Hematopoietic multipotent progenitor cell treated with erythropoietin and hydrocortisone succinate and interleukin-3 and kit ligand, for 4 days (in vitro differentiated cells): Measurements from ENCODE around the gene CAT.

Experiments
- DNase-seq: peaks from one replicate; pipeline ENCODE4 v3.0.0-alpha.2; 2015

The CAT gene

GRCh38 chr11:34425867-34426266 is 12.9 kb upstream of the CAT start:
- DNase-seq, result peak; percentile 84

DNA sequence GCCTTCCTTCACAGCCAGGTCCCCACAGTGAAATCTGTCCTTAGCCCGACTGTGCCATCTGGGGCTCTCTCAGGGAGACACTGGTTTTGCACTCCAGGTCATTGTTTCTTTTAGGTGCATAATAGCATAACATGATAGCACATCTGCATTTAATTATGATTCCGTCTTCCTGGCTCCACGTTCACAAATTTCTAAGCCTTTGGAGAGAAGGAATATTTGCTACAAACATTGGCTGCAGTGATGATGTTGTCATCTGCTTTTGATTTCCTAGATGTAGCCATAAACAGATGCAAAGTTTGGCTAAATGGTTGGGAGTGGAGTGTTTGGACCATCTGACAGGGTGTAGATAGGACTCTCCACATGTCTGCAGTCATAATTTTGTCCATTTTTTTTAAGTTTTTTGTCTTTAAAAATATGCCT is 12.0 kb upstream of the CAT start:
- DNase-seq, result no peak

- DNase-seq, result peak; percentile 84
Measured at GRCh38 chr11:34427186-34427805, 11.4 kb upstream of the CAT start.

DNA sequence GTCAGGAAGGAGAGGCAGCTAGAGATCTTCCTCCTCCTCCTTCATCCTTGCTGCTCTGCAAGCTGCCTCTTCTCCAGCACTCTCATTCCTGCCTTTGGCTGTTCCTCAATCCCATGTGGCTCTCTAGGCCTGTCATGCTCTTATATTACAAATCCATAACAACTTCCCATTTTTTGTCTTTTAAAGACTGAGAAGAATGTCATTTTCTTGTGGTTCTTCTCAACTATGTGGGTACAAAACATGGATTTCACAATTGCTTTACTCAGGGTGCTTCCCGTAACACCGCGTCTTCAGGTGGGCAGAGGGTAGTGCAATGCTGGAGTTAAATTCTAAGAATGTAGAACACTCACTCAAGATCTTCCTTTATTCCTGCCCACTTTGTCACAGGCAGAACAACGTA is 6.8 kb upstream of the CAT start:
- DNase-seq, result peak; percentile 57

DNA sequence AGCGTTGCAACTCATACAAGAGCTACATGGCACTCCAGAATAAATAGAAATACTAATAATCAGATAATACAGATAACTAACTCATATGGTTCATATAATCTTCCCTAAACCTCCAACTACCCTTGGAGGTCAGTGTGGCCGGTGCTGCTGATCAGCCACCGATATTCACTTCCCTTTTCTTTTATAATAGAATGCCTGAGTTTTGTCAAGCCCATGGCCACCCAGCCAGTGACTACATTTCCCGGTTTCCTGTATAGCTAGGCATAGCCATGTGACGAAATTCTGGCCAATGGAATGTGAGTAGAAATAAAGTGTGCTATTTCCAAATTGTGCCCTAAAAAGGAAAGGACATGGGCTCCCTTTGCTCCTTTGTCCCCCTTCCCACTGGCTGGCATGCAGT is 5.9 kb upstream of the CAT start:
- peak; percentile 54 for DNase-seq

DNA sequence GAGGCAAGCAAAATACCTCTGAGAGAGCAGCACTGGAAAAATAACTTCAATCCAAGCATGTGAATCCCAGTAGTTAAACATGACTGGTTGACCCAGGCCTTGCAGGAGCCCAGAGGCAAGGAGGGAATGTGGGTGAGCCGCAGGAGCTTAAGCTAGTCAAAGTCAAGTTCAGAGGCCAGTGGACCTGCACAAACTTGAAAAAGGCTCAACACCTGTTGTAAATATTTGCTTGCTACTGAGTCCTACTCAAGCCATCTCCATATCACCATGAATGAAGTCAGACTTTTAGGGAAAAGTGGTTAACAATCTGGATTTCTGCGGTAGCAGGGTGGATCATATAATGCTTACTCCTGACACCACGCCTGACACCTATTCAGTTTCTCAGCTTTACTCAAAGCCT is 4.8 kb upstream of the CAT start:
- no peak for DNase-seq

DNA sequence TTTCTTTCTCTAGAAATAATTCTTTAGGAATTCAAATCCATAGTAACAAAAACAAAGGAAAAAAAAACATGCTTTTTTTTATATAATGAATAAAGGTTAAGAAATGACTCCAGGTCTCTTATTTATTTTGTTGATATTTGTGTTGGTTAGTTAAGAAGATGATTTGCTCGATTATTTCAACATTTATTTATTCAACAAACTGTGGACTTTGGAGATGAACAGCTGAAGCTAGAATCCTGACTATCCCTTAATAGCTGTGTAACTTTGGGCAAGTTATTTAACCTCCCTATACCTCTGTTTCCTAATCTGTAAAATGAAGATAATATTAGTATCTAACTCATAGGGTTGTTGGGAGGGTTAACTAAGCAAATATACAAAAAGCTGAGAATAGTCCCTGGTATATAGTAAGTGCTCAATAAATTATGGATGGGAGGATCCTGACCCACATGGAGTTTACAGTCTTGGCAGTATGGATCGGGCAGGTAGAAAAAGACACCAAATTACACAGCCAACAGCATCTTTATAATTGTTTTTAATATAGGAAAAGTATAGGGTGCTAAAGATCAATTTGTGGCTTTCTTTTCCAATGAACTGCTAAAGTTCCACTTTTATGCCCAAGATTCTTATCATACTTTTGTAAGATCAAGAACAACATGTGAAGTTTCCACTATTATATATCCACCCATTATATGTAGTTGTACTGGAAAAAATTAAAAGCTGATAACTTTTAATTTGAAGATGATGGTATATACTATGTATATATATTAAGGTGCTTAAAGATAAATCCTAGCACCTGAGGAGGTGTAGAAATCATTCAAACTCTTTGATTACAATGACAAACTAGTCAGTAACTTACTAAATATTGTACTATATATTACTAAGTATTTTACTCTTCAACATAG is 1.3 kb upstream of the CAT start:
- DNase-seq, result no peak

GRCh38 chr11:34439610-34440198 is 970 bp downstream of the CAT start:
- DNase-seq, result peak; percentile 56

DNA sequence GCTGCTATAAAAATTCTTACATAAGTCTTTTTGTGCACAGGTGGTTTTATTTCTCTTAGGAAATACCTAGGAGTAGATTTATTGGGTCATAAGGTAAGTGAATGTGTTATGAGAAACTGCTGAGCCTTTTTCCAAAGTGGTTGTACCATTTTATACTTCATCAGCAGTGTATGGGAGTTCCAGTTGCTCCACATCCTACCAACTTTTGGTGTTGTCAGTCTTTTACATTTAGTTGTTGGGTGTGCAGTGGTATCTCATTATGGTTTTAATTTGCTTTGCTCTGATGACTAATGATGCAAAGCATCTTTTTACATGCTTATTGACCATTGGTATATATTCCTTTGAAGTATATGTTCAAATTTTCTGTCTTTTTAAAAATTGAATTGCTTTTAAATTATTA is 3.1 kb downstream of the CAT start:
- DNase-seq, result no peak

DNA sequence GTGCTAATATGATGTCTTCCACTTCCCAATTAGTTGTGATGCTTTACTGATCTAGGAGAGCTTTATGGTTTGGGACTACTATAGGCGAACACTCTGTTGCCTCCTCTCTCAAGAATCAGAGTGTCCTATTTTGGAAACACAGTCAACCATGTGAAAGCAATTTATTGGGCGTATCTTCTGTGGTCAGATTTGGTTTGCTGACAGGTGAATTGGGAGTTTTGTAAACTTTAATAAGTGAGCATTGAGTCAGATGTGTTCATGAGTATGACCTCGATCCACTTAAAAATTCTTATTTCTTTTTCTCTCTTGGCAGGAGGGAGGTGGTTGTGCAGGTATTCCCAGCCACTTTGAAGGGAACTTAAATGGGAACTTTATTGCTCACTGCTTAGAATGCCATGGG is 4.4 kb downstream of the CAT start:
- DNase-seq, result no peak

GRCh38 chr11:34444428-34444827 is 5.7 kb downstream of the CAT start:
- no peak for DNase-seq

DNA sequence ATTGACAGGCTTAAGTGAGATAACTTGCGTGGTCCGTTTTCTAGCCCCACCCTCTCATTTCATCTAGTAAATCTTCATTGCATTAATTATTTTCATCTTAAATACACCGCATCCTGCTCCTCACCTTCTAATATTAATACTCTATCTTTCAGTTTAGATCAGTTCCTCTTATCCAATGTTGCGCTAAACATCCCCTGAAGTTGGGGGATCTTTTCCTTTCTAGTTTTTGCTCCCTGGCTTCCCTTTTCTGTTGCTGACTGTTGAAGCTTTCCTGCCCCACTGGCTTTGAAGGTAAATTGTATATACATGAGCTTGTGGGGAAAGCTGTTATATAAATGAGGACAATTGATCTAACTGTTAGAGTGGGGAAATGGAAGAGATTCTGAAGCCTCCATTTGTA is 7.2 kb downstream of the CAT start:
- no peak for DNase-seq

- peak; percentile 70 for DNase-seq
Measured at GRCh38 chr11:34446386-34446785, 7.7 kb downstream of the CAT start.

DNA sequence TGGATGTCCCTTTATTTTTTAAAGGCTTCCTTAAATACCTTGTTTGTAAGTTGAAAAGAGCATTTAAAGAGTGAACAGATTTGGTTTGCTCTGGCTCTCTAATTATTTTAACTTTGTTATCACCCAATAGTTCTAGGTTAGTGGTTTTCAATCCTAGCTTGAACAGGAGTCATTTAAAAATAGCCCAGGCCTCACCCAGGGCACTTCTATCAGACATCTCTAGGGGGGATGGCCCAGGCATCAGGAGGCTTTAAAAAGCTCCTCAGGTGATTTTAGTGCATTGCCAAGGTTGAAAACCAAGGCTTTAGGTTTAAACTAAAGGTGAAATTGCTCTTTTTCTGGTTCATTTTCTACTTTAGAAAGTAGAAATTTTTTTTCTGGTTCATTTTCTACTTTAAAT is 8.3 kb downstream of the CAT start:
- no peak for DNase-seq

- DNase-seq, result no peak
Measured at GRCh38 chr11:34448223-34448994, 9.7 kb downstream of the CAT start.

GRCh38 chr11:34449013-34449412 is 10.3 kb downstream of the CAT start:
- DNase-seq, result peak; percentile 65

- peak; percentile 45 for DNase-seq
Measured at GRCh38 chr11:34451053-34451452, 12.3 kb downstream of the CAT start.

GRCh38 chr11:34454308-34455032 is 15.7 kb downstream of the CAT start:
- DNase-seq, result no peak

GRCh38 chr11:34457607-34458006 is 18.9 kb downstream of the CAT start:
- no peak for DNase-seq

GRCh38 chr11:34458525-34458924 is 19.8 kb downstream of the CAT start:
- DNase-seq, result no peak

GRCh38 chr11:34459507-34460162 is 20.9 kb downstream of the CAT start:
- DNase-seq, result no peak

DNA sequence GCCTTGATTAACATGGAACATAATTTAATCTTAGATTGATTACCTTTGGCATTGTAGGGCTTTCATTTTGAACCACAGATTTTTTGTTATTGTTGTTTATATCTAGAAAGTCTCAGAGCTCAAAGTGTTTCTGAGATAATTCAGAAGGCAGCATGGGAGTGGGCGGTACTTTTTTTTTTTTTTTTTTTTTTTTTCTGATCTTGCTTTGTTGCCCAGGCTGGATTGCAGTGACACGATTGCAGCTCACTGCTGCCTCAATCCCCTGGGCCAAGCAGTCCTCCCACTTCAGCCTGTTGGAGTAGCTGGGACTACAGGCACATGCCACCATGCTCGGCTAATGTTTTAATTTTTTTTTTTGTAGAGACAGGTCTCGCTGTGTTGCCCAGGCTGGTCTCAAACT is 21.5 kb downstream of the CAT start:
- no peak for DNase-seq
